ENCODE measurements around the gene FBLIM1. TPM values are rescaled to one million over a fixed set of nuclear protein-coding genes. Genes with fewer than 3 reads are reported as not detected.

Gene FBLIM1
- total RNA-seq, 1 experiment from 2014 or later, result 6.0 TPM

- TF ChIP-seq, protein P1, sequence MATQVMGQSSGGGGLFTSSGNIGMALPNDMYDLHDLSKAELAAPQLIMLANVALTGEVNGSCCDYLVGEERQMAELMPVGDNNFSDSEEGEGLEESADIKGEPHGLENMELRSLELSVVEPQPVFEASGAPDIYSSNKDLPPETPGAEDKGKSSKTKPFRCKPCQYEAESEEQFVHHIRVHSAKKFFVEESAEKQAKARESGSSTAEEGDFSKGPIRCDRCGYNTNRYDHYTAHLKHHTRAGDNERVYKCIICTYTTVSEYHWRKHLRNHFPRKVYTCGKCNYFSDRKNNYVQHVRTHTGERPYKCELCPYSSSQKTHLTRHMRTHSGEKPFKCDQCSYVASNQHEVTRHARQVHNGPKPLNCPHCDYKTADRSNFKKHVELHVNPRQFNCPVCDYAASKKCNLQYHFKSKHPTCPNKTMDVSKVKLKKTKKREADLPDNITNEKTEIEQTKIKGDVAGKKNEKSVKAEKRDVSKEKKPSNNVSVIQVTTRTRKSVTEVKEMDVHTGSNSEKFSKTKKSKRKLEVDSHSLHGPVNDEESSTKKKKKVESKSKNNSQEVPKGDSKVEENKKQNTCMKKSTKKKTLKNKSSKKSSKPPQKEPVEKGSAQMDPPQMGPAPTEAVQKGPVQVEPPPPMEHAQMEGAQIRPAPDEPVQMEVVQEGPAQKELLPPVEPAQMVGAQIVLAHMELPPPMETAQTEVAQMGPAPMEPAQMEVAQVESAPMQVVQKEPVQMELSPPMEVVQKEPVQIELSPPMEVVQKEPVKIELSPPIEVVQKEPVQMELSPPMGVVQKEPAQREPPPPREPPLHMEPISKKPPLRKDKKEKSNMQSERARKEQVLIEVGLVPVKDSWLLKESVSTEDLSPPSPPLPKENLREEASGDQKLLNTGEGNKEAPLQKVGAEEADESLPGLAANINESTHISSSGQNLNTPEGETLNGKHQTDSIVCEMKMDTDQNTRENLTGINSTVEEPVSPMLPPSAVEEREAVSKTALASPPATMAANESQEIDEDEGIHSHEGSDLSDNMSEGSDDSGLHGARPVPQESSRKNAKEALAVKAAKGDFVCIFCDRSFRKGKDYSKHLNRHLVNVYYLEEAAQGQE (IDR thresholded peaks at IDR 0.05; ENCODE audit: low read depth), result no peak
- no peak for TF ChIP-seq YY1 (IDR thresholded peaks at IDR 0.05; ENCODE audit: extremely low read depth, insufficient replicate concordance, low read depth, low read length)
- no peak for TF ChIP-seq POLR2AphosphoS5 (IDR thresholded peaks at IDR 0.05; ENCODE audit: low read depth, low read length)
Observed at GRCh38 chr1:15709226-15709625, 49.4 kb upstream of the FBLIM1 start (continued).

- DNase-seq (ENCODE audit: low read depth, low spot score) (no peak), ATAC-seq (no peak)
- Histone ChIP-seq H2AFZ (ENCODE audit: low read depth, low read length, poor library complexity, severe bottlenecking) (no peak overlapping the region), H3K4me3 (replicated peaks in 1 of 2; ENCODE audit: low read depth in 1 of 2, low read length in 2 of 2) (no peak overlapping the region), H3K36me3 (ENCODE audit: control insufficient read depth in 1 of 2, insufficient read depth in 2 of 2, low read length in 2 of 2) (no peaks in the 10 kb centered on the region), H4K20me1 (ENCODE audit: insufficient read depth) (no peaks in the 10 kb centered on the region), H3K9me2 (ENCODE audit: insufficient read depth) (no peaks in the 10 kb centered on the region), H3K4me1 (ENCODE audit: control insufficient read depth in 1 of 2, insufficient read depth in 2 of 2, low read length in 2 of 2) (no peaks in the 10 kb centered on the region), H3K79me2 (ENCODE audit: insufficient read depth, low read length) (peaks cover 4% of the 10 kb centered on the region; the same call in 1 of the 2 replicates), H3K27ac (ENCODE audit: low read depth, low read length) (no peak overlapping the region), H3K9me3 (ENCODE audit: control insufficient read depth in 1 of 2, insufficient read depth in 1 of 2, low read depth in 1 of 2, low read length in 2 of 2) (no peaks in the 10 kb centered on the region), H3K27me3 (ENCODE audit: insufficient read depth, low read length) (no peaks in the 10 kb centered on the region), H3K9ac (ENCODE audit: low read length) (no peak overlapping the region), H3K4me2 (ENCODE audit: low read length) (no peak overlapping the region)
- no TSS peak for BruUV-seq (replicated peaks)
- intact Hi-C loops (cut with micrococcal nuclease), result no loop called here
- RAD21 ChIA-PET (ENCODE audit: low non-redundant PET in 1 of 2, low total read pairs in 2 of 2, uncharacterized antibody in 2 of 2, unreplicated experiment in 2 of 2), result no interaction called here
- CTCF ChIA-PET, result no interaction called here
- POLR2A ChIA-PET, result no interaction called here
- TF ChIP-seq ZNF274 (IDR thresholded peaks at IDR 0.05; ENCODE audit: low read depth, low read length) (no peak), FOSL1 (IDR thresholded peaks at IDR 0.05; ENCODE audit: low read depth) (no peak), EZH2 (IDR thresholded peaks at IDR 0.05) (no peak), ELF1 (IDR thresholded peaks at IDR 0.05; ENCODE audit: borderline replicate concordance, low read depth) (no peak), SP1 (IDR thresholded peaks at IDR 0.05; ENCODE audit: low read depth) (no peak), TCF7L2 (IDR thresholded peaks at IDR 0.05; ENCODE audit: borderline replicate concordance, extremely low read depth, insufficient read depth, insufficient read length) (no peak), EZH2phosphoT487 (IDR thresholded peaks at IDR 0.05; ENCODE audit: borderline replicate concordance) (no peak), EGR1 (IDR thresholded peaks at IDR 0.05; ENCODE audit: low read depth) (no peak)
- TF ChIP-seq, protein P2, sequence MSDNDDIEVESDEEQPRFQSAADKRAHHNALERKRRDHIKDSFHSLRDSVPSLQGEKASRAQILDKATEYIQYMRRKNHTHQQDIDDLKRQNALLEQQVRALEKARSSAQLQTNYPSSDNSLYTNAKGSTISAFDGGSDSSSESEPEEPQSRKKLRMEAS (IDR thresholded peaks at IDR 0.05), result no peak
Observed at GRCh38 chr1:15712168-15712567, 46.4 kb upstream of the FBLIM1 start.

Data from HCT116 (cell line).